Astrocyte of the cerebellum (primary cell): ENCODE results near the gene RBM3.

Source experiments
- DNase-seq: peaks from one replicate; pipeline ENCODE4 v3.0.0-alpha.2; 2011; ENCODE audit warnings: low read depth
- H3K4me3 ChIP-seq: 2 replicates; pipeline ENCODE4 v1.5.1; 2011; ENCODE audit warnings: mild to moderate bottlenecking, low read depth, low read length, moderate library complexity
- in situ Hi-C: cut with HindIII; loops from 2 replicates; pipeline ENCODE4 v1.10.0; 2017; ENCODE audit warnings: low sequenced_read_pairs
- TF ChIP-seq, protein P1 (sequence below): IDR thresholded peaks from 2 replicates; pipeline ENCODE4 v1.5.1; 2012; ENCODE audit warnings: low read length, low read depth, moderate library complexity, mild to moderate bottlenecking; ENCODE audit errors: missing control alignments

Gene RBM3

DNA sequence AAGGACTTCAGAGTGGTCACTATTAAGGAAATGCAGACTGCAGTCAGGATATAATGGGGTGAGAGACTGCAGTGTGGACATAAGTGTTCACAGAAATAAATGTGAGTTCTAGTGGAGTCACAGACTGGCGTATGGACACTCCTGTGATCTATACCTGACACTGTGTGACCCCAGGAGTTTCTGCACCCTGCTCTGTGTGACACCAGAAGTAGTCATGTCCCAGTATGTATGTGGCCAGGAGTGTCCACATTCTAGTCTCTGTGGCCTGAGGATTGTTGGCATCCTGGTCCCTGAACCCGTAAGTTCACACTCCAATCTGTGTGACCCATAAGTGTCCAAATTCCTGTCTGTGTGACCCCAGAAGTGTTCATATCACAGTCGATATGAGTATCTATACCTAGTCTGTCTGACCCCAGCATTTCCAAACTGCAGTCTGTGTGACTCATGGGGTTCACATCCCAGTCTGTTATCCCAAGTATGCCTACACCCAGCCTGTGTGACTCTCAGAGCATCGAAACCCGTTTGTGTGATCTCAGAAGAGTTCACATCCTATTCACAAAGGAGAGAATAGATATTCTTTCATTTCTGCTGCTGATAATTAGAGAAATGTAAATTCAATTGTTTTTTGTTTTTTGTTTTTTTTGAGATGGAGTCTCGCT, 39.3 kb downstream of the RBM3 start:
- in situ Hi-C loops, result no loop called here
- DNase-seq, result no peak
- H3K4me3 ChIP-seq, result no peak overlapping the region
- TF ChIP-seq, protein P1, sequence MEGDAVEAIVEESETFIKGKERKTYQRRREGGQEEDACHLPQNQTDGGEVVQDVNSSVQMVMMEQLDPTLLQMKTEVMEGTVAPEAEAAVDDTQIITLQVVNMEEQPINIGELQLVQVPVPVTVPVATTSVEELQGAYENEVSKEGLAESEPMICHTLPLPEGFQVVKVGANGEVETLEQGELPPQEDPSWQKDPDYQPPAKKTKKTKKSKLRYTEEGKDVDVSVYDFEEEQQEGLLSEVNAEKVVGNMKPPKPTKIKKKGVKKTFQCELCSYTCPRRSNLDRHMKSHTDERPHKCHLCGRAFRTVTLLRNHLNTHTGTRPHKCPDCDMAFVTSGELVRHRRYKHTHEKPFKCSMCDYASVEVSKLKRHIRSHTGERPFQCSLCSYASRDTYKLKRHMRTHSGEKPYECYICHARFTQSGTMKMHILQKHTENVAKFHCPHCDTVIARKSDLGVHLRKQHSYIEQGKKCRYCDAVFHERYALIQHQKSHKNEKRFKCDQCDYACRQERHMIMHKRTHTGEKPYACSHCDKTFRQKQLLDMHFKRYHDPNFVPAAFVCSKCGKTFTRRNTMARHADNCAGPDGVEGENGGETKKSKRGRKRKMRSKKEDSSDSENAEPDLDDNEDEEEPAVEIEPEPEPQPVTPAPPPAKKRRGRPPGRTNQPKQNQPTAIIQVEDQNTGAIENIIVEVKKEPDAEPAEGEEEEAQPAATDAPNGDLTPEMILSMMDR, result no peak

DNA sequence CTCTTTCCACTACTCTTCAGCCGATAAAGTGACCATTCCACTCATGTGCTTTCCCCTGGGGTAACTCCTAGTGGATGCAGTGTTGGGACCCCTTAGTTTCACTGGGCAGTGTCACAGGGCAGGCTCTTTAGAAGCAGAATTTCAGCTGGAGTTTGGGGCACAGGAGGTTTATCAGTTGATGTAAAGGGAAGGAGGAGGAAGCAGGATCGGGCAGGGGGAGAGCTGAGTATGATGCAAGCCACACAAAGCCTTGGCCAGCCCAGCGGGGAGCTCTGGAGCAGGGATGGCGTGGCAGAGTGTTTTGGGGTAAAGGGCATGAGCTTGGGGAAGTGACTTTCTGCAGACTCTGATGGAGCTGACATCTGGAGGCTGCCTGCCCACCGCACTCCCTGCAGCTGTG, 42.3 kb downstream of the RBM3 start:
- H3K4me3 ChIP-seq, result no peak overlapping the region
- TF ChIP-seq, protein P1, result no peak
- DNase-seq, result no peak
- in situ Hi-C loops, result no loop called here

DNA sequence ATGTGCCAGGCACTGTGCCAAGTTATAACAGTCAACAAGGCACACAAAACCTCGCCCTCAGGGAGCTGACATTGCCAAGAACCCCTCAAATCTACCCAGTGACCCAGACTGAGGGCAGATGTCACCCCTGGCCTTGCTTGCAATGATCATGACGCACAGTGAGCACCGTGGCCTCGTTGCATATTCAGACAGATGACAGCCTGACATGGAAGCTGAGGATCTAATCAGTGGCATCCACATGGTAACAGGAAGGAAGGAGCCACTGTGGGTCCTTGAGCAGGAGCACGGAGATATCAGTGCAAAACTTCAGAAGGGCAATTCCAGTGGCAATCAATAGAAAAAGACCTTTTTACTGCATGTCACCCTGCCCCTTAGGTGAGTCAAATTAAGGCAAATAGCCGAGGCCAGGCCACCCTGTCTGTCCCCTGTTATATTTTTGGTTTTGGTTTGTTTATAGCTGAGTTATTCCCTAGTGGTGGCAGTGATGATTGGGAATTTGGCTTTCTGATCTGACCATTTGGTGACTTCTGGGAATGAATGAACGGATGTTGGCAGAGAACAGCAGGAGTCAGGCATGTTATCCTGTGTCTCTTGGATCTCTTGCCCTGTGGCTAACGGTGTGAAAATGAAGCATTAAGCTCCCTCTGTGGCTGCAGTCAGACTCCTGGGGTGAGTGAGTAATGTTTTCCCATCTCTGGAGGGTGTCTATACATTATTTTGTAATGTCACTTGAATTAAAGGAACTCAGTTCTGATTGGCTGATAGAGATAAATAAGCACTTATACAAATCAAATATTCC, 43.5 kb downstream of the RBM3 start:
- DNase-seq, result peak; percentile 13
- in situ Hi-C loops, result no loop called here
- H3K4me3 ChIP-seq, result no peak overlapping the region
- TF ChIP-seq, protein P1, result no peak

DNA sequence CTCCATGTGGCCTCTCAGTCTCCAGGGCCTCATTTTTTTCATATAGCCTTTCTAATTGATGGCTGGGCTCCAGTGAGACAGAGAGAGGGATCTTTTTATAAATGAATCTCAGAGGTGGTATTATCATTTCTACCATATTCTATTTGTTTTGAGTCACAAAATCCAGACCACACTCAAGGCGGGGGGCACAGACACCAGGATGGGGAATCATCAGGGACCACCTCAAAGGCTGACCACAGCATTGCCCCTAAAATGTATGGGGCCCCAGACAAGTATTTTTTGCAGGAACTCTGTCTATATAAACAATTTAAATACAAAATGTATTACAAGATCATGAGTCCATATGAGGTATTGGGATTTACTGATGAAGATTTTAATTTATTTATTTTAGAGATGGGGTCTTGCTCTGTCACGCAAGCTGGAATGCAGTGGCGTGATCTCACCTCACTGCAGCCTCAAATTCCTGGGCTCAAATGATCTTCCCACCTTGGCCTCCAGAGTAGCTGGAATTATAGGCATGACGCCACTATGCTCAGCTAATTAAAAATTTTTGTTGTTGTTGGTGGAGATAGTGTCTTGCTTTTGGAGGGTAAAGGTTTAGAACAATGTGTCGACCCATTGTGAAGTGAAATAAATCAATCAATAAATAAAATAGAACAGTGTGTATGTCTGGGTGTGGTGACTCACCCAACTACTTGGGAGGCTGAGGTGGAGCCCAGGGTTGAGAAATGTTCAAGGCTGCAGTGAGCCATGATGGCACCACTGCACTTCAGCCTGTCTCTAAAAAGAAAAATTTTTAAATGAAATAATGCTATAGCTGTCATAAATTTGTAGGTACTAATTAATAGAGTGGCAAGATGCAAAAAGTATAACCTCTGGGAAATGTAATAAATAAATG, 52.4 kb downstream of the RBM3 start:
- no peak for DNase-seq
- TF ChIP-seq, protein P1, result no peak
- H3K4me3 ChIP-seq, result no peak overlapping the region
- in situ Hi-C loops, result no loop called here
